ENCODE measurements around the gene C16orf54.

DNA sequence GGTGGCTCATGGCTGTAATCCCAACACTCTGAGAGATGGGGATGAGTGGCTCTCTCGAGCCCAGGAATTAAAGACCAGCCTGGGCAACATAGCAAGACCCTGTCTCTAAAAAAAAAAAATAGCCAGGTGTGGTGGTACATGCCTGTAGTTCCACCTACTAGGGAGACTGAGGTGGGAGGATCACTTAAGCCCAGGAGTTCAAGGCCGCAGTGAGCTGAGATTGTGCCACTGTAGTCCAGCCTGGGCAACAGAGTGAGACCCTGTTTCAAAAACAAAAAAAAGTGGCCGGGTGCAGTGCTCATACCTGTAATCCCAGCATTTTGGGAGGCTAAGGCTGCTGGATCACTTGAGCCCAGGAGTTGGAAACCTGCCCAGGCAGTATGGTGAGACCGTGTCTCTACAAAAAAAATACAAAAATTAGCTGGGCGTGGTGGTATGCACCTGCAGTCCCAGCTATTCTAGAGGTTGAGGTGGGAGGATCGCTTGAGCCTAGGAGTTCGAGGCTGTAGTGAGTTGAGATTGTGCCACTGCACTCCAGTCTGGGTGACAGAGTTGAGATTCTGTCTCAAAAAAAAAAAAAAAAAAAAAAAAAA, 3.0 kb downstream of the C16orf54 start:
- TF ChIP-seq, protein P1, sequence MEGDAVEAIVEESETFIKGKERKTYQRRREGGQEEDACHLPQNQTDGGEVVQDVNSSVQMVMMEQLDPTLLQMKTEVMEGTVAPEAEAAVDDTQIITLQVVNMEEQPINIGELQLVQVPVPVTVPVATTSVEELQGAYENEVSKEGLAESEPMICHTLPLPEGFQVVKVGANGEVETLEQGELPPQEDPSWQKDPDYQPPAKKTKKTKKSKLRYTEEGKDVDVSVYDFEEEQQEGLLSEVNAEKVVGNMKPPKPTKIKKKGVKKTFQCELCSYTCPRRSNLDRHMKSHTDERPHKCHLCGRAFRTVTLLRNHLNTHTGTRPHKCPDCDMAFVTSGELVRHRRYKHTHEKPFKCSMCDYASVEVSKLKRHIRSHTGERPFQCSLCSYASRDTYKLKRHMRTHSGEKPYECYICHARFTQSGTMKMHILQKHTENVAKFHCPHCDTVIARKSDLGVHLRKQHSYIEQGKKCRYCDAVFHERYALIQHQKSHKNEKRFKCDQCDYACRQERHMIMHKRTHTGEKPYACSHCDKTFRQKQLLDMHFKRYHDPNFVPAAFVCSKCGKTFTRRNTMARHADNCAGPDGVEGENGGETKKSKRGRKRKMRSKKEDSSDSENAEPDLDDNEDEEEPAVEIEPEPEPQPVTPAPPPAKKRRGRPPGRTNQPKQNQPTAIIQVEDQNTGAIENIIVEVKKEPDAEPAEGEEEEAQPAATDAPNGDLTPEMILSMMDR (IDR thresholded peaks at IDR 0.05): no peak
- no peak for TF ChIP-seq POLR2A (IDR thresholded peaks at IDR 0.05)

Measured in lower leg skin (tissue), 3 donors.